ENCODE data around the gene PET100.

PET100 gene

GRCh38 chr19:7680606-7681339 is 51.2 kb downstream of the PET100 start, which contains the start of gene TRAPPC5:
Gene TRAPPC5 (plus strand): TSS chr19:7680833. CDS start chr19:7682254, 1,421 bp downstream.
- DNase-seq: peak; percentile 89
